ENCODE results near the gene CFAP68.

CFAP68 gene

DNA sequence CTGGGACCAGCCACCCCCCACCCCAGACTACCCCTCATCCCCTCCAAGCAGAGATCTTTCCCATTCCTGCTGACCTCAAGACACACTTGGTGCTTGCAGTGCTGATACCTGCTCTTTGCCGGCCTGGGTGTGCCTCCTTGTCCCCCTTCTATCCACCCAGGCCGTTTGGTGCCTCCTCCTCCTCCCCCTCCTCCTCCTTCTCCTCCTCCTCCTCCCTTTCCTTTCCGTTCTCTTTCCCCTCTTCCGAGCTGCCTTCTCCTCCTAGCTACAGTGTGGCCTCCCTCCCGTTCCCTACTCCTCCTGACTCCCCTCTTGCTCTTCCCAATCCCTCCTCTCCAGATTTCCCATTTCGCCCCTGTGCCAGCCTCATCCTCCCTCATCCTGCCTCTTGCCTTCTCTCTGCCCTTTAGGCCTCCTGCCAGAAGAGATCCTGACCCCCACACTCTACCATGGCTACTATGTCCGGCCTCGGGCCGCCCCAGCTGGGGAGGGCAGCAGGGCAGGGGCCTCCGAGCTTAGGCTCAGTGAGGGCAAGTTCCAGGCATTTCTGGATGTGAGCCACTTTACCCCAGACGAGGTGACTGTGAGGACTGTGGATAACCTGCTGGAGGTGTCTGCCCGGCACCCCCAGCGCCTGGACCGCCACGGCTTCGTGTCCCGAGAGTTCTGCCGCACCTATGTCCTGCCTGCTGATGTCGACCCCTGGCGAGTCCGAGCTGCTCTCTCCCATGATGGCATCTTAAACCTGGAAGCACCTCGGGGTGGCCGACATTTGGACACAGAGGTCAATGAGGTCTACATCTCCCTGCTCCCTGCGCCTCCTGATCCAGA lies 33.9 kb downstream of the CFAP68 start:
- TF ChIP-seq PAX5 (IDR thresholded peaks at IDR 0.05; ENCODE audit: insufficient read depth, low read length, severe bottlenecking) (no peak), POLR2A (IDR thresholded peaks at IDR 0.05; ENCODE audit: low read depth, low read length) (no peak), POU2F2 (IDR thresholded peaks at IDR 0.05; ENCODE audit: low read depth, low read length) (no peak), SPI1 (IDR thresholded peaks at IDR 0.05; ENCODE audit: low read depth, low read length) (no peak), POLR2AphosphoS5 (IDR thresholded peaks at IDR 0.05; ENCODE audit: low read depth, low read length) (no peak)
- DNase-seq (ENCODE audit: insufficient read length, low spot score) (no peak), FAIRE-seq (no peak)

- TF ChIP-seq SPI1 (IDR thresholded peaks at IDR 0.05; ENCODE audit: low read depth, low read length) (no peak), PAX5 (IDR thresholded peaks at IDR 0.05; ENCODE audit: insufficient read depth, low read length, severe bottlenecking) (no peak), POLR2AphosphoS5 (IDR thresholded peaks at IDR 0.05; ENCODE audit: low read depth, low read length) (no peak), TAF1 (IDR thresholded peaks at IDR 0.05; ENCODE audit: low read depth, low read length) (no peak), POU2F2 (IDR thresholded peaks at IDR 0.05; ENCODE audit: low read depth, low read length) (no peak), POLR2A (IDR thresholded peaks at IDR 0.05; ENCODE audit: low read depth, low read length) (no peak)
- FAIRE-seq (no peak), DNase-seq (ENCODE audit: insufficient read length, low spot score) (no peak)
These were observed 34.7 kb downstream of the CFAP68 start for GRCh38 chr11:111913997-111914396.

- FAIRE-seq (no peak), DNase-seq (ENCODE audit: insufficient read length, low spot score) (no peak)
- no peak for TF ChIP-seq POLR2A (IDR thresholded peaks at IDR 0.05; ENCODE audit: low read depth, low read length)
These were observed 37.4 kb downstream of the CFAP68 start for GRCh38 chr11:111916768-111917167.

DNA sequence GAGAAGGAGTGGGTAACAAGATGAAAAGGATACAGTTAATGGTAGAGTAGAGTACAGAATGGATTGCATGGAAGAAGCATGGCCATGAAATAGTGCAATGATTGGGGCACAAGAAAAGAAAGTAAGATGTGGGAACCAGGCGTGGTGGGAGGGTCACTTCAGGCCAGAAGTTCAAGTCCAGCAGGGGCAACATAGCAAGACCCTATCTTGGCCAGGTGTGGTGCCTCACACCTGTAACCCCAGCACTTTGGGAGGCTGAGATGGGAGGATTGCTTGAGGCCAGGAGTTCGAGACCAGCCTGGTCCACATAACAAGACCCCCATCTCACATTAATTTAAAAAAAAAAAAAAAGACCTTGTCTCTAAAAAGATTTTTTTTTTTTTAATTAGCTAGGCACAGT lies 38.0 kb downstream of the CFAP68 start:
- DNase-seq (ENCODE audit: insufficient read length, low spot score) (no peak), FAIRE-seq (no peak)
- TF ChIP-seq SPI1 (IDR thresholded peaks at IDR 0.05; ENCODE audit: low read depth, low read length), result no peak

DNA sequence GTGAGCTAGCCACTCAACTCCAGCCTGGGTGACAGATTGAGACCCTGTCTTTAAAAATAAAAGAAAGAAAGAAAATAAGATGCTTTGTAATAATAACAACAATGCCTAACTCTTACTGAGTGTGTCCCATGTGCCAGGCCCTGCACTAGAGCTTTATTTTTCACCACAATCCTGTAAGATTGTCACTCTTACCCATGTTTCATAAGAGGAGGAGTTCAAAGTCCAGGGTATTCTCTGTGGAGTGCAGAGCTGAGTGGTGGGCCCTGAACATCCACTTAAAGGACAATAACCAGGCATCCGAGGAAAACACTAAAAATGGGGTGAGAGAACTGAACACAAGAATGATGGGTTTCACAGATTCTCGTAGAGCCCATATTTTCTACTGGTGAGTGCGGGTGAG lies 38.4 kb downstream of the CFAP68 start:
- TF ChIP-seq TAF1 (IDR thresholded peaks at IDR 0.05; ENCODE audit: low read depth, low read length) (no peak), SPI1 (IDR thresholded peaks at IDR 0.05; ENCODE audit: low read depth, low read length) (no peak), POU2F2 (IDR thresholded peaks at IDR 0.05; ENCODE audit: low read depth, low read length) (no peak), POLR2AphosphoS5 (IDR thresholded peaks at IDR 0.05; ENCODE audit: low read depth, low read length) (no peak), POLR2A (IDR thresholded peaks at IDR 0.05; ENCODE audit: low read depth, low read length) (no peak)
- FAIRE-seq (no peak), DNase-seq (ENCODE audit: insufficient read length, low spot score) (no peak)

- no peak for DNase-seq (ENCODE audit: insufficient read length, low spot score)
- no peak for FAIRE-seq
- TF ChIP-seq SPI1 (IDR thresholded peaks at IDR 0.05; ENCODE audit: low read depth, low read length) (no peak), POLR2AphosphoS5 (IDR thresholded peaks at IDR 0.05; ENCODE audit: low read depth, low read length) (no peak), POU2F2 (IDR thresholded peaks at IDR 0.05; ENCODE audit: low read depth, low read length) (no peak), TAF1 (IDR thresholded peaks at IDR 0.05; ENCODE audit: low read depth, low read length) (no peak), POLR2A (IDR thresholded peaks at IDR 0.05; ENCODE audit: low read depth, low read length) (no peak), PAX5 (IDR thresholded peaks at IDR 0.05; ENCODE audit: insufficient read depth, low read length, severe bottlenecking) (no peak)
These were observed 39.3 kb downstream of the CFAP68 start, which contains the start of gene C11orf52 for GRCh38 chr11:111918390-111919256. TSS of gene C11orf52 (plus strand) at chr11:111918913. CDS start at chr11:111918973, 60 bp downstream.

GRCh38 chr11:111920908-111921307 lies 41.6 kb downstream of the CFAP68 start:
- FAIRE-seq, result no peak
- no peak for DNase-seq (ENCODE audit: insufficient read length, low spot score)
- TF ChIP-seq POLR2AphosphoS5 (IDR thresholded peaks at IDR 0.05; ENCODE audit: low read depth, low read length) (no peak), TAF1 (IDR thresholded peaks at IDR 0.05; ENCODE audit: low read depth, low read length) (no peak), POLR2A (IDR thresholded peaks at IDR 0.05; ENCODE audit: low read depth, low read length) (no peak), PAX5 (IDR thresholded peaks at IDR 0.05; ENCODE audit: insufficient read depth, low read length, severe bottlenecking) (no peak), SPI1 (IDR thresholded peaks at IDR 0.05; ENCODE audit: low read depth, low read length) (no peak)

- DNase-seq (ENCODE audit: insufficient read length, low spot score), result no peak
- TF ChIP-seq SPI1 (IDR thresholded peaks at IDR 0.05; ENCODE audit: low read depth, low read length) (no peak), PAX5 (IDR thresholded peaks at IDR 0.05; ENCODE audit: insufficient read depth, low read length, severe bottlenecking) (no peak), POLR2A (IDR thresholded peaks at IDR 0.05; ENCODE audit: low read depth, low read length) (no peak), TAF1 (IDR thresholded peaks at IDR 0.05; ENCODE audit: low read depth, low read length) (no peak), POLR2AphosphoS5 (IDR thresholded peaks at IDR 0.05; ENCODE audit: low read depth, low read length) (no peak), POU2F2 (IDR thresholded peaks at IDR 0.05; ENCODE audit: low read depth, low read length) (no peak)
- no peak for FAIRE-seq
These were observed 42.3 kb downstream of the CFAP68 start for GRCh38 chr11:111921541-111922230.

GRCh38 chr11:111922803-111923202 lies 43.5 kb downstream of the CFAP68 start:
- DNase-seq (ENCODE audit: insufficient read length, low spot score), result no peak
- FAIRE-seq, result no peak
- TF ChIP-seq TAF1 (IDR thresholded peaks at IDR 0.05; ENCODE audit: low read depth, low read length), result no peak

Measured in GM12891 (cell line).